Neural cell (in vitro differentiated cells): Measurements from ENCODE around the gene SOAT1.

Experiments
- CTCF ChIP-seq: fragments of 450-650 bp; IDR thresholded peaks from 2 replicates; pipeline ENCODE4 v1.5.1; 2014; ENCODE audit warnings: antibody characterized with exemption, mild to moderate bottlenecking, moderate library complexity; ENCODE audit not compliant: poor library complexity, severe bottlenecking
- REST ChIP-seq: IDR thresholded peaks from 2 replicates; pipeline ENCODE4 v1.6.1; 2012; ENCODE audit warnings: borderline replicate concordance

- TF ChIP-seq CTCF: no peak
- TF ChIP-seq REST: no peak
These were observed 82.6 kb downstream of the SOAT1 start for GRCh38 chr1:179376223-179376622.
